Prostate gland (tissue), 2 donors: ENCODE results near the gene ADGRD1. TPM values are rescaled to one million over a fixed set of nuclear protein-coding genes. Genes with fewer than 3 reads are reported as not detected.

Experiments used
- DNase-seq: peaks from one replicate; pipeline ENCODE4 v3.0.0-alpha.2; 2019; ENCODE audit warnings: low spot score
- H3K27ac ChIP-seq, 2 donors: fragments of 200-600 bp; sonication (generic); 2 replicates each; pipeline ENCODE4 v1.5.1; 2017 to 2019
- H3K27me3 ChIP-seq: fragments of 200-600 bp; sonication (generic); replicated peaks from 2 replicates; pipeline ENCODE4 v1.5.1; 2019; ENCODE audit not compliant: insufficient read depth
- H3K36me3 ChIP-seq, 2 donors: fragments of 200-600 bp; sonication (generic); 1 replicate in 1 of 2; 2 replicates in 1 of 2; pipeline versions ENCODE4 v1.5.1 to v1.8.1; 2017 to 2019
- H3K4me1 ChIP-seq: fragments of 200-600 bp; sonication (generic); replicated peaks from 2 replicates; pipeline ENCODE4 v1.5.1; 2019
- H3K4me3 ChIP-seq, 2 donors: fragments of 200-600 bp; sonication (generic); 2 replicates each; pipeline ENCODE4 v1.5.1; 2017 to 2019
- H3K9me3 ChIP-seq: fragments of 200-600 bp; sonication (generic); 2 replicates; pipeline ENCODE4 v1.5.1; 2017
- CTCF ChIP-seq, 4 experiments: fragments of 200-600 bp in 2 of 4; fragments of 450-650 bp in 2 of 4; sonication (generic) in 2 of 4; IDR thresholded peaks; 1 replicate in 3 of 4; 2 replicates in 1 of 4; pipeline ENCODE4 v1.5.1; 2016 to 2019; ENCODE audit warnings: antibody characterized with exemption in 4 of 4, mild to moderate bottlenecking in 2 of 4, moderate library complexity in 2 of 4
- POLR2A ChIP-seq: fragments of 450-650 bp; IDR thresholded peaks from one replicate; pipeline ENCODE4 v1.6.1; 2016; ENCODE audit warnings: antibody characterized with exemption, mild to moderate bottlenecking
- POLR2AphosphoS5 ChIP-seq: sonication (generic); formaldehyde crosslinking; IDR thresholded peaks from one replicate; pipeline ENCODE4 v1.6.1; 2017; ENCODE audit warnings: antibody characterized with exemption
- WGBS: methylation state at CpG from one replicate; pipeline ENCODE4 v1.1.5; 2018; 5-methylcytosine and 5-hydroxymethylcytosine counted together
- intact Hi-C: fragments of 100-400 bp; cut with DNase I; formaldehyde crosslinking; loops from one replicate; pipeline ENCODE4 v1.14.2; 2022
- total RNA-seq, 2 donors: library from RNA; depleted of rRNA; stranded (reverse); fragments of >200 nt; gene quantifications; one replicate each; pipeline ENCODE4 v1.1.0, GENCODE V29; 2016

ADGRD1 gene
- total RNA-seq, 2 donors from 2014 or later = 4.3 to 20.9 TPM

DNA sequence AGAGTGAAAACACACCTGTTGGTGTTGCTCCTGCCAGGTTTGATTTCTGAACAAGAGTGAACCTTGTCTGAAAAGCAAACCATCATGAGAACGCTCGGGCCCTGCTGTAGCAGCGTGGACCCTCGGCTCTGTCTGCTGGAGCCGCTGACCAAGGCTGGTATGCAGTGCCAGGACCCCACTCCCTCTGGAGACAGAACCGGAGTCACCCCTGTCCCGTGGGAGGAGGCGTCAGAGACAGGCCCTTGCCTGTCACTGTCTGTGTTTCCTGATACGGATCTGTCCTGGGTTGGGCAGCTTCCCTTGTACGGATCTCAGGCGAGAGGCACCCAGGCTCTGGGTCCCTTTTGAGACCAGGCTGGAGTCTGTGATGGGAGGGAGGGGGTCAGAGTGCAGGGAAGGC, 111.6 kb downstream of the ADGRD1 start:
- no peaks in the 10 kb centered on the region for H3K9me3 ChIP-seq
- no peak for DNase-seq
- whole genome bisulfite sequencing = 47% methylated on average over 11 of the region's 11 CpGs
- intact Hi-C loops = no loop called here
- H3K4me3 ChIP-seq = no peak overlapping the region
- no peak overlapping the region for H3K27ac ChIP-seq
- H3K27me3 ChIP-seq = no peaks in the 10 kb centered on the region
- H3K4me1 ChIP-seq = no peaks in the 10 kb centered on the region
- TF ChIP-seq CTCF (IDR thresholded peaks at IDR 0.05) (no peak), POLR2A (no peak), POLR2AphosphoS5 (no peak)
- no peaks in the 10 kb centered on the region for H3K36me3 ChIP-seq

- no peaks in the 10 kb centered on the region for H3K27me3 ChIP-seq
- WGBS = 85% methylated on average over 4 of the region's 4 CpGs
- no peaks in the 10 kb centered on the region for H3K36me3 ChIP-seq
- no peak for DNase-seq
- no peak overlapping the region for H3K4me3 ChIP-seq
- H3K4me1 ChIP-seq = no peaks in the 10 kb centered on the region
- no peak for TF ChIP-seq POLR2AphosphoS5
- no peak for TF ChIP-seq POLR2A
- no peak for TF ChIP-seq CTCF (IDR thresholded peaks at IDR 0.05)
- no peak overlapping the region for H3K27ac ChIP-seq
- H3K9me3 ChIP-seq = no peaks in the 10 kb centered on the region
- intact Hi-C loops = no loop called here
Observed at GRCh38 chr12:131065801-131066200, 112.1 kb downstream of the ADGRD1 start.

GRCh38 chr12:131066207-131066885, 112.6 kb downstream of the ADGRD1 start:
- WGBS = 91% methylated on average over 27 of the region's 27 CpGs
- Histone ChIP-seq H3K36me3 (no peaks in the 10 kb centered on the region), H3K27me3 (no peaks in the 10 kb centered on the region), H3K9me3 (no peaks in the 10 kb centered on the region), H3K27ac (no peak overlapping the region), H3K4me1 (no peaks in the 10 kb centered on the region), H3K4me3 (no peak overlapping the region)
- intact Hi-C loops = no loop called here
- TF ChIP-seq CTCF (IDR thresholded peaks at IDR 0.05) = no peak
- no peak for TF ChIP-seq POLR2A
- no peak for TF ChIP-seq POLR2AphosphoS5
- DNase-seq = no peak

DNA sequence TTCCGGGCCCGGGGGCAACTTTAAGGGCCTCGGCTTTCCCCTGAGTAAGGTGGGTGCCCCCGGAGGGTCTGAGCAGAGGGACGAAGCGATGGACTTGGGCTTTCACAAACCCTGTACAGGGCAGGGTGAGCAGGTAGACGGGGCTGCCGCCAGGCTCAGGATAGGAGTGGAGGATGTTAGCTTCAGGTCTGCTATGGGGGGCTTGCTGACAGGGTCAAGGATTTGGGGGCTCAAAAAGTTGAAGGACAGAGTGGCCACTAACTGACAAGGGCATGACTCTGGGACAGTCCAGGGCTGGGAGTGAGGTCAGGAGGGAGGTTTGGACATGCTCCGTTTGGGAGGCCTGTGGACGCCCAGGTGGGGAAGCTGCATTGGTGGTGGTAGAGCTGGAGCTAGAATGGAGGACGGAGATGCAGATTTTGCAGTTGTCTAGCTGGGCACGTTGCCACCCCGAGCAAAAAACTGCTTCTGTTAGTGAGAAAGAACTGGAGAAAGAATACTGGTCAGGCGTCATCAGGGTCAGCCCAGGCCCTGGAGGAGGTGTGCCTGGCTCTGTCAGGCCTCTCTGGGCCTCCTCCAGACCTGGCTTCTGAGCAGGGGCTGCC, 113.3 kb downstream of the ADGRD1 start:
- Histone ChIP-seq H3K4me1 (no peaks in the 10 kb centered on the region), H3K27ac (no peak overlapping the region), H3K36me3 (no peaks in the 10 kb centered on the region), H3K27me3 (no peaks in the 10 kb centered on the region), H3K9me3 (no peaks in the 10 kb centered on the region), H3K4me3 (no peak overlapping the region)
- DNase-seq = no peak
- intact Hi-C loops = no loop called here
- TF ChIP-seq CTCF (IDR thresholded peaks at IDR 0.05) = no peak
- TF ChIP-seq POLR2A = no peak
- TF ChIP-seq POLR2AphosphoS5 = no peak
- 89% methylated on average over 14 of the region's 14 CpGs for WGBS
